HepG2 (cell line): ENCODE data around the gene BCAS3. TPM values are rescaled to one million over a fixed set of nuclear protein-coding genes. Genes with fewer than 3 reads are reported as not detected.

Experiments
- HOXA7 ChIP-seq: sonication (generic); formaldehyde crosslinking; IDR thresholded peaks from 2 replicates; pipeline ENCODE4 v1.8.1; 2022; ENCODE audit warnings: mild to moderate bottlenecking, missing genetic modification reagents, moderate library complexity
- JUN ChIP-seq: sonication (generic); formaldehyde crosslinking; IDR thresholded peaks from 2 replicates; pipeline ENCODE4 v1.4.0; 2020; ENCODE audit warnings: mild to moderate bottlenecking, missing genetic modification reagents
- SRSF4 ChIP-seq: fragments of 200-400 bp; formaldehyde crosslinking; IDR thresholded peaks from one replicate; pipeline ENCODE4 v1.6.1; 2018; ENCODE audit warnings: mild to moderate bottlenecking, low read depth, low read length, moderate library complexity; ENCODE audit not compliant: poor library complexity, severe bottlenecking
- ZNF83 ChIP-seq: sonication (generic); formaldehyde crosslinking; IDR thresholded peaks from 2 replicates; pipeline ENCODE4 v1.4.0; 2020; ENCODE audit warnings: missing genetic modification reagents, mild to moderate bottlenecking, borderline replicate concordance
- ZNF839 ChIP-seq: sonication (generic); formaldehyde crosslinking; IDR thresholded peaks from 2 replicates; pipeline ENCODE4 v1.4.0; 2020; ENCODE audit warnings: missing genetic modification reagents, mild to moderate bottlenecking, borderline replicate concordance
- polyA plus RNA-seq, 8 experiments: library from polyadenylated mRNA; depleted of rRNA in 3 of 8; stranded (reverse) in 7 of 8; unstranded in 1 of 8; fragments of >200 nt; fragmentation: Illumina TruSeq in 4 of 8; extraction: Trizol in 4 of 8; gene quantifications; 2 replicates each; pipeline versions ENCODE4 v1.2.1 to v1.2.3, GENCODE V29; 2011 to 2016; ENCODE audit warnings: low read depth in 4 of 8, missing spikeins in 1 of 8, mixed read lengths in 1 of 8; ENCODE audit not compliant: insufficient read depth in 1 of 8
- total RNA-seq, 5 experiments: library from RNA; depleted of rRNA; stranded (reverse); fragments of >200 nt; fragmentation: Illumina TruSeq; extraction: Trizol; gene quantifications; 2 replicates each; pipeline ENCODE4 v1.2.3, GENCODE V29; 2016; ENCODE audit warnings: low read depth in 1 of 5
- TF ChIP-seq, protein P1 (sequence below), 2 experiments: fragments of 450-650 bp in 1 of 2; sonication (generic) in 1 of 2; formaldehyde crosslinking in 1 of 2; IDR thresholded peaks; 2 replicates each; pipeline versions ENCODE4 v1.6.1 to v1.8.0; 2016 to 2022; ENCODE audit warnings: antibody characterized with exemption in 1 of 2, mild to moderate bottlenecking in 1 of 2, missing genetic modification reagents in 1 of 2
- TF ChIP-seq, protein P2 (sequence below): sonication (generic); formaldehyde crosslinking; IDR thresholded peaks from 2 replicates; pipeline ENCODE4 v1.5.0; 2020; ENCODE audit warnings: mild to moderate bottlenecking, missing genetic modification reagents, borderline replicate concordance

The BCAS3 gene
- total and polyA plus RNA-seq, 2 of the 13 experiments (the other 11 are each of a cell fraction or from before 2014, with no cell fraction given), result 10.7 to 11.2 TPM

DNA sequence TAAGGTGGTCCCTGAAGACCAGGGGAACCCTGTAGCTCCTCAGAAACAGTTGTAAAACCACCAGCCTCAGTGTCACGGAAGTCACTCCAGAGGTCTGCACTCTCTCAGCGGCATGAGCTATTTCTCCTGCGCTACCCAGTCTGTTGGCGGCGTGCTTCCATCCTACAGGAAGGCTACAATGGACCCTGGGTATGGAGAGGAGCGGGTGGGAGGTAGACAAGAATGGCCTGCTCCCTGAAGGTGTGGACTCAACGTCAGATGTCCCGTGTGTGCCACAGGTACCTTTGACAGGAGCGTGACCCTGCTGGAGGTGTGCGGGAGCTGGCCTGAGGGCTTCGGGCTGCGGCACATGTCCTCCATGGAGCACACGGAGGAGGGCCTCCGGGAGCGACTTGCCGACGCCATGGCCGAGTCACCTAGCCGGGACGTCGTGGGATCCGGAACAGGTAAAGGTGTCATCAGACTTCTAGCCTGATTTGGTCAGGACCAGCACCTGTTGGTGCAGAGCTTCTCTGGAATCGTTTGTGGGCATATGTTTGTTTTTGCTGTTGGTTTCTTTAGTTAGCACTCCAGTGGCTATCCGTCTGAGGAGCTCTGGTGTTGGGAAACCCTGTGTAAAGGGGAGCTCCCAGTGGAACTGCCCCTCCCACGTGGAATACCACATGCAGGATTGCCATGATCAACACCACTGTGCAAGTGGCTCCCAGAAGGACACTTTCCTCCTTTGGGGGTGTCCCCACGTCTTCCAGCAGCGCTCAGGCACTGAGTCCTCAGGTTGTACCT is 690.6 kb downstream of the BCAS3 start (continued):
- TF ChIP-seq, protein P1, sequence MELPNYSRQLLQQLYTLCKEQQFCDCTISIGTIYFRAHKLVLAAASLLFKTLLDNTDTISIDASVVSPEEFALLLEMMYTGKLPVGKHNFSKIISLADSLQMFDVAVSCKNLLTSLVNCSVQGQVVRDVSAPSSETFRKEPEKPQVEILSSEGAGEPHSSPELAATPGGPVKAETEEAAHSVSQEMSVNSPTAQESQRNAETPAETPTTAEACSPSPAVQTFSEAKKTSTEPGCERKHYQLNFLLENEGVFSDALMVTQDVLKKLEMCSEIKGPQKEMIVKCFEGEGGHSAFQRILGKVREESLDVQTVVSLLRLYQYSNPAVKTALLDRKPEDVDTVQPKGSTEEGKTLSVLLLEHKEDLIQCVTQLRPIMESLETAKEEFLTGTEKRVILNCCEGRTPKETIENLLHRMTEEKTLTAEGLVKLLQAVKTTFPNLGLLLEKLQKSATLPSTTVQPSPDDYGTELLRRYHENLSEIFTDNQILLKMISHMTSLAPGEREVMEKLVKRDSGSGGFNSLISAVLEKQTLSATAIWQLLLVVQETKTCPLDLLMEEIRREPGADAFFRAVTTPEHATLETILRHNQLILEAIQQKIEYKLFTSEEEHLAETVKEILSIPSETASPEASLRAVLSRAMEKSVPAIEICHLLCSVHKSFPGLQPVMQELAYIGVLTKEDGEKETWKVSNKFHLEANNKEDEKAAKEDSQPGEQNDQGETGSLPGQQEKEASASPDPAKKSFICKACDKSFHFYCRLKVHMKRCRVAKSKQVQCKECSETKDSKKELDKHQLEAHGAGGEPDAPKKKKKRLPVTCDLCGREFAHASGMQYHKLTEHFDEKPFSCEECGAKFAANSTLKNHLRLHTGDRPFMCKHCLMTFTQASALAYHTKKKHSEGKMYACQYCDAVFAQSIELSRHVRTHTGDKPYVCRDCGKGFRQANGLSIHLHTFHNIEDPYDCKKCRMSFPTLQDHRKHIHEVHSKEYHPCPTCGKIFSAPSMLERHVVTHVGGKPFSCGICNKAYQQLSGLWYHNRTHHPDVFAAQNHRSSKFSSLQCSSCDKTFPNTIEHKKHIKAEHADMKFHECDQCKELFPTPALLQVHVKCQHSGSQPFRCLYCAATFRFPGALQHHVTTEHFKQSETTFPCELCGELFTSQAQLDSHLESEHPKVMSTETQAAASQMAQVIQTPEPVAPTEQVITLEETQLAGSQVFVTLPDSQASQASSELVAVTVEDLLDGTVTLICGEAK (IDR thresholded peaks at IDR 0.05), result no peak
- TF ChIP-seq, protein P1 (CRISPR knock-in tag; IDR thresholded peaks at IDR 0.05), result peak; percentile 15; the same call in 1 of the 2 replicates
- TF ChIP-seq, protein P2, sequence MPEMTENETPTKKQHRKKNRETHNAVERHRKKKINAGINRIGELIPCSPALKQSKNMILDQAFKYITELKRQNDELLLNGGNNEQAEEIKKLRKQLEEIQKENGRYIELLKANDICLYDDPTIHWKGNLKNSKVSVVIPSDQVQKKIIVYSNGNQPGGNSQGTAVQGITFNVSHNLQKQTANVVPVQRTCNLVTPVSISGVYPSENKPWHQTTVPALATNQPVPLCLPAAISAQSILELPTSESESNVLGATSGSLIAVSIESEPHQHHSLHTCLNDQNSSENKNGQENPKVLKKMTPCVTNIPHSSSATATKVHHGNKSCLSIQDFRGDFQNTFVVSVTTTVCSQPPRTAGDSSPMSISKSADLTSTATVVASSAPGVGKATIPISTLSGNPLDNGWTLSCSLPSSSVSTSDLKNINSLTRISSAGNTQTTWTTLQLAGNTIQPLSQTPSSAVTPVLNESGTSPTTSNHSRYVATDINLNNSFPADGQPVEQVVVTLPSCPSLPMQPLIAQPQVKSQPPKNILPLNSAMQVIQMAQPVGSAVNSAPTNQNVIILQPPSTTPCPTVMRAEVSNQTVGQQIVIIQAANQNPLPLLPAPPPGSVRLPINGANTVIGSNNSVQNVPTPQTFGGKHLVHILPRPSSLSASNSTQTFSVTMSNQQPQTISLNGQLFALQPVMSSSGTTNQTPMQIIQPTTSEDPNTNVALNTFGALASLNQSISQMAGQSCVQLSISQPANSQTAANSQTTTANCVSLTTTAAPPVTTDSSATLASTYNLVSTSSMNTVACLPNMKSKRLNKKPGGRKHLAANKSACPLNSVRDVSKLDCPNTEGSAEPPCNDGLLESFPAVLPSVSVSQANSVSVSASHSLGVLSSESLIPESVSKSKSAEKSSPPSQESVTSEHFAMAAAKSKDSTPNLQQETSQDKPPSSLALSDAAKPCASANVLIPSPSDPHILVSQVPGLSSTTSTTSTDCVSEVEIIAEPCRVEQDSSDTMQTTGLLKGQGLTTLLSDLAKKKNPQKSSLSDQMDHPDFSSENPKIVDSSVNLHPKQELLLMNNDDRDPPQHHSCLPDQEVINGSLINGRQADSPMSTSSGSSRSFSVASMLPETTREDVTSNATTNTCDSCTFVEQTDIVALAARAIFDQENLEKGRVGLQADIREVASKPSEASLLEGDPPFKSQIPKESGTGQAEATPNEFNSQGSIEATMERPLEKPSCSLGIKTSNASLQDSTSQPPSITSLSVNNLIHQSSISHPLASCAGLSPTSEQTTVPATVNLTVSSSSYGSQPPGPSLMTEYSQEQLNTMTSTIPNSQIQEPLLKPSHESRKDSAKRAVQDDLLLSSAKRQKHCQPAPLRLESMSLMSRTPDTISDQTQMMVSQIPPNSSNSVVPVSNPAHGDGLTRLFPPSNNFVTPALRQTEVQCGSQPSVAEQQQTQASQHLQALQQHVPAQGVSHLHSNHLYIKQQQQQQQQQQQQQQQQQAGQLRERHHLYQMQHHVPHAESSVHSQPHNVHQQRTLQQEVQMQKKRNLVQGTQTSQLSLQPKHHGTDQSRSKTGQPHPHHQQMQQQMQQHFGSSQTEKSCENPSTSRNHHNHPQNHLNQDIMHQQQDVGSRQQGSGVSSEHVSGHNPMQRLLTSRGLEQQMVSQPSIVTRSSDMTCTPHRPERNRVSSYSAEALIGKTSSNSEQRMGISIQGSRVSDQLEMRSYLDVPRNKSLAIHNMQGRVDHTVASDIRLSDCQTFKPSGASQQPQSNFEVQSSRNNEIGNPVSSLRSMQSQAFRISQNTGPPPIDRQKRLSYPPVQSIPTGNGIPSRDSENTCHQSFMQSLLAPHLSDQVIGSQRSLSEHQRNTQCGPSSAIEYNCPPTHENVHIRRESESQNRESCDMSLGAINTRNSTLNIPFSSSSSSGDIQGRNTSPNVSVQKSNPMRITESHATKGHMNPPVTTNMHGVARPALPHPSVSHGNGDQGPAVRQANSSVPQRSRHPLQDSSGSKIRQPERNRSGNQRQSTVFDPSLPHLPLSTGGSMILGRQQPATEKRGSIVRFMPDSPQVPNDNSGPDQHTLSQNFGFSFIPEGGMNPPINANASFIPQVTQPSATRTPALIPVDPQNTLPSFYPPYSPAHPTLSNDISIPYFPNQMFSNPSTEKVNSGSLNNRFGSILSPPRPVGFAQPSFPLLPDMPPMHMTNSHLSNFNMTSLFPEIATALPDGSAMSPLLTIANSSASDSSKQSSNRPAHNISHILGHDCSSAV, result no peak
- TF ChIP-seq HOXA7, result no peak
- TF ChIP-seq ZNF839 (CRISPR knock-in tag), result peak; percentile 19; the same call in 1 of the 2 replicates
- 0 out of 2 replicates have a peak, but pooled peaks have one; percentile 53 for TF ChIP-seq ZNF83 (CRISPR knock-in tag)
- no peak for TF ChIP-seq SRSF4
- no peak for TF ChIP-seq JUN (CRISPR knock-in tag)
